ENCODE data around the gene SH3BP2.
"Not testable (repeated sequence)": the region's sequence is repeated elsewhere in the genome, so short reads cannot be mapped to it uniquely, and the experiment has no call there.

SH3BP2 gene

DNA sequence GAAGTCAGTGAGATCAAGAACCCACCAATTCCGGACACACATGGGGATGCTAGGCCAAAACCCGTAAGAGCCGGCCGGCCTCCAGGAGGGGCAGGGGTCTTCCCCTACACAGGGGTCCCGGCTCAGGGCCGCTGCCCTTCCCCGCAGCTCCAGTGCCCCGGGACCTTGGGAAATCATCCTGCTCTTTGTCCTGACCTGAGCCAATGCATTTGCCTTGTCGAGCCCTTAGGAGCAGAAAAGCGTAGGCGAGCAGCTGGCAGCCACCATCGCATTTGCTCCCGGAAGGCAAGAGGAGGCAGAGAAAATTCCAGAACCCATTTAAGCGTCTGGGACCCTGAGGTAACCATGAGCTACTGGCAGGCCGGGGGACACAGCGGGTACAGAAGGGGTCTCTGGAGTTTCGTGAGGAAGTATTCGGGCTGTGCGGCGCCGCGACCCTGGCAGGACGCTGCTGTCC lies 29.3 kb upstream of the SH3BP2 start:
- peak in 1 of 6 experiments; percentile 19 for DNase-seq

DNA sequence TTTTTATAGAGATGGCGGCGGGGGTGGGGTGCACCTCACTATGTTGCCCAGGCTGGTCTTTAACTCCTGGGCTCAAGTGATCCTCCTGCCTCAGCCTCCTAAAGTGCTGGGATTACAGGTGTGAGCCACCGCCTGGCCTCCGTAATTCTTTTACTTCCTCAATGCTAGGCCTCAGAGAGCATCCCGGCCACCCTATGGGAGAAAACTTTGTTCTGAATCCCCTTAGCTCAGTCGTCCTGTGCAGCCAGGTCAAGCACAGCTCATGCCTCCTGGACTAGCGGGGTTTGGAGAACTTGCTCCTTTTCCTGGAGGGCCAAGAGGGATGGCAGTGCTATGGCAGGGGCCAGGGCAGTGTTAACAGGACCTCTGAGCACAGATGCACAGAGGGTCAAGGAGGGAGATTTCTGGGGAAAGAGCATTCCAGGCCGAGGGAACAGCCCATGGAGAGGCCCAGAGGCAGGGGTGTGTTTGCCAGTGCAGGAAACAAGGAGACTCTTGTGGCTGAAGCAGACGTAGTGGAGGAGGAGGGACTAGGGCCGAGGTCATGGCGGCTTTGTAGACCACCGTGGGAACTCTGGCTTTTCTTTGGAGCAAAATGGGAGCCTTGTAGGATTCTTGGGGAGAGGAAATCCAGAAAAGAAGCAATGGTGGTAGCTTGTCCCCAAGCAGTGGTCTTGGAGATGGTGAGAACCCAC lies 26.9 kb upstream of the SH3BP2 start:
- DNase-seq: no peak

GRCh38 chr4:2767046-2767704 lies 25.7 kb upstream of the SH3BP2 start:
- DNase-seq: no peak

DNA sequence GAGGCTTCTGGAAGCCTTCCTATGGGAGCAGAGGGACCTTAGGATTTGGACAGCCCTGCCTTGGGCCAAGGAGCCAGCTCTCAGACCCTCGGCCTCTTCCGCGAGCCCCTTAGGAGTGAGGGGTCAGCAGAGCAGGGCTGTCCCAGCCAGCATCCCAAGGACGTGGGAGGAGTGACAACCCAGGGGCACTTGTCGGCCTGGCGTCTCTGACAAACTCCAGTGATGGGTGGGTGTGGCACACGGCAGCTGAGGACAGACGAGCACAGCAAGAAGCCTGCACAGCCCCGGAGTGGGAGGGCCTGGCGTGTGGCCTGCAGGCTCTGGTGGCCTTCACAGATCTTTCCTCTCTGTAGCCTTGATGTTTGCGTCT lies 25.2 kb upstream of the SH3BP2 start:
- no peak for DNase-seq

GRCh38 chr4:2768124-2768523 lies 24.8 kb upstream of the SH3BP2 start:
- no peak for DNase-seq

GRCh38 chr4:2768921-2769336 lies 24.0 kb upstream of the SH3BP2 start:
- DNase-seq: no peak

- DNase-seq: no peak
Measured at GRCh38 chr4:2771264-2771663, 21.6 kb upstream of the SH3BP2 start.

GRCh38 chr4:2780643-2781042 lies 12.2 kb upstream of the SH3BP2 start:
- not testable (repeated sequence) for DNase-seq

DNA sequence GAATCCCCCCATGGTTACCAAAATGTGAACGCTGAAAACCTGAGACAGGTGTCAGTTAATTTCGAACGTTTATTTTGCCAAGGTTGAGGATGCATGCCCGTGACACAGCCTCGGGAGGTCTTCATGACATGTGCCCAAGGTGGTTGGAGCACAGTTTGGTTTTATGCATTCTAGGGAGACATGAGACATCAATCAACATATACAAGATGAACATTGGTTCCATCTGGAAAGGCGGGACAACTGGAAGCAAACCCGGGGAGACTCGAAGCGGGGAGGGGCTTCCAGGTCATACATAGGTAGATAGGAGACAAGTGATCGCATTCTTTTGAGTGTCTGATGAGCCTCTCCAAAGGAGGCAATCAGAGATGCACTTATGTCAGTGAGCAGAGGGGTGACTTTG lies 11.0 kb upstream of the SH3BP2 start:
- no peak for DNase-seq

DNA sequence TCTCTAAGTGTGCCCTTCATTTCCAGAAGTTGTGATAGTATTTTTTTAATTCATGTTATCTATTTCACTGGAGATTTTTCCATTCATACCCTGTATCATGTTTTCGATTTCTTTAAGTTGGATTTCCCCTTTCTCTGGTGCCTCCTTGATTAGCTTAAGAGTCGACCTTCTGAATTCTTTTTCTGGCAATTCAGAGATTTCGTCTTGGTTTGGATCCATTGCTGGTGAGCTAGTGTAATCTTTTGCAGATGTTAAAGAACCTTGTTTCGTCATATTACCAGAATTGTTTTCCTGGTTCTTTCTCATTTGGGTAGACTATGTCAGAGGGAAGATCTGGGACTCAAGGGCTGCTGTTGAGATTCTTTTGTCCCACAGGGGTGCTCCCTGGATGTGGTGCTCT lies 9.1 kb upstream of the SH3BP2 start:
- no peak for DNase-seq

DNA sequence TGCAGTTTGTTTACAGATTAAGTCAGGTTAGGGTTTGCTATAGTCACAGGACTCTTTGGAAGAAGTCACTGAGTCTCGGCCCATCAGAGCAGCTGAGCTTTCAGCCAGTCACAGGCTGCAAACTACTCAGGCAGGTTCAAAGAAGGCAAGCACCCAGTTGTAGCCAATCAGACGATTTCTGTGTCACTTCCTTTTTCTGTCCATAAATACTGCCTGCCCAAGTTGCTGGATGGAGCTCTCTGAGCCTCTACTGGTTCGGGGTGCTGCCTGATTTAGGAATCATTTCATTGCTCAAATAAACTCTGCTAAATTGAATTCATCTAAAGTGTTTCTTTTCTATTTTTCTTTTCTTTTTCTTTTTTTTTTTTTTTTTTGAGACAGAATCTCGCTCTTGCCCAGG lies 7.3 kb upstream of the SH3BP2 start:
- DNase-seq: peak in 5 of 6 experiments; percentile 16 to 45 (median 28)

DNA sequence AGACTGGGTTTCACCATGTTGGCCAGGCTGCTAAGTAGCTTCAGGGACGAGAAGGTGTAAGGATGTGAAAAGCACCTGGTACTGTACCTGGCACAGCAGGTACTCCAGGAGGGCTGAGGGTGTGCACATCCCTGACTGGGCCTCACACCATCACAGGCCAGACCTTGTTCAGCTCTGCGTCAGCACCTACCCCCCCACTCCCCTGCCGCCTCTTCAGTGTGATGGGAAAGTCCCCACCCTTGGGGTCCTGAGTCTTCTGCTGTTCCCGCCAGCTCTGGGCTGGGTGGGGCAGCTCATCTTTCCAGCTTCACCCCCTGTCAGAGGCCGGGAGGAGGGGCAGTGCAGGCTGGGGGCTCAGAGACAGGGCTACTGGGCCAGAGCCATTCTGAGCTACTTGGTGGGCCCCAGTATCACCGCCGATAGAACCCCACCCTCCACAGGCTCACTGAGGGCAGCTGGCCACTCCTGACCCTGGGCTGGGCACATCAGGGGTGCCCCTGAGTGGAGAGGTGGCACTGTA lies 6.7 kb upstream of the SH3BP2 start:
- DNase-seq: peak; percentile 26 to 71 (median 40)

GRCh38 chr4:2786794-2787229 lies 6.1 kb upstream of the SH3BP2 start:
- no peak for DNase-seq

DNA sequence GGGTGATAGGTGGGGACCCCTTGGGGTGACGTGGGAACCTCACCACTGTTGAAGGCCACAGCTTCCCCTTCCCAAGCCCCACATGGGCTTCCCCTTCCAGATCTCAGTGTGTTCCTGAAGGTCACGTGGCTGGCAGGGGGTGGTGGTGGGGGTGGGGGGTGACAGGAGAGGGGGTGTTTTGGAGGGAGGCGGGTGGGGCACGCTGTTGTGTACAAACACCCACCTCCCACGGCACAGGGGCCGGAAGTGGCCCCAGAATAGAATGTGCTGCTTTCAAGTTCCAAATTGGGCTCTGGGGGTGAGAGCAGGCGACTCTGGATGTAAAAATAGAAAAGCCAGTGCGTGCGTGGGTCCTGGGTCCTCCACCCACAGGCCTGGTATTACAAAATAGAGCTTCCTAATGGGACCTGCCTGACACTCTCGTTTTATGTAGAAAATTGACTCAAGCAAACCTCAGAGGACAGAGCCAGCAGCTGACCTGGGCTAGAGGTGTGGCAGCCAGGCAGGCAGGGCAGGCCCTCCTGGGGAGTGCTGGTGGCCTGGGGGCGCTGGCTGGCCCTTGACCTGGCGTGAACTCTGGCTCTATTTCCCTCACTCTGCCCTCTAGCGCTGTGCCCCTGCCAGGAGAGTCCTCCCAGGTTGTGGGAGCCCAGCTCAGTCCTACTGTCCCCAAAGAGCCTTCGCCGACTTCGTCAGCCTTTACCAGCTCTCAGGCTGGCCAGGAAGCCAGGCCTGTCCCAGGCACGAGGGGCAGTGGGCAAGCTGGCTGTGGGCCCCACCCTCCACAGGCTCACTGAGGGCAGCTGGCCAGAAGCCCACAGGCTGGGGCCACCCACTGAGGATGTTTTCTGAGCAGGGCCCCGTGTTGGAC lies 5.4 kb upstream of the SH3BP2 start:
- peak; percentile 17 to 57 (median 39) for DNase-seq

- no peak for DNase-seq
Measured at GRCh38 chr4:2788101-2788500, 4.8 kb upstream of the SH3BP2 start.

- DNase-seq: no peak
Measured at GRCh38 chr4:2788532-2789103, 4.3 kb upstream of the SH3BP2 start.

DNA sequence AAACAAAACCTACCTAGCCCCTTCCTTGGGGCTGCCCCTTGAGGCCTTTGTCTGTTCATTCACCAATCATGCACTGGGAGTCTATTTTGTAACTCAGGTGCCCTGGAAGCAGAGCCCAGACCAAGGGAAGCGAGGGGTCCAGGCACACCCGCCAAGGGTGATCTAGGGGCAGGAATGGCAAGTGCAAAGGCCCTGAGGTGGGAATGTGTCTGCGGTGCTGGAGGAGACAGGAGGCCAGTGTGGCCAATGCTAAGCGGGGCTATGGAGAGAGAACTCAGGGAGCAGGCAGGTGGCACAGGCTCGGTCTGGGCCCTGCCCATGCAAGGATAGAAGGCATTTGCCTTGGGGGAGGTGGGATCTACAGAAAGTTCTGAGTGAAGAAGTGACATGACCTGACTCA lies 3.5 kb upstream of the SH3BP2 start:
- no peak for DNase-seq

DNA sequence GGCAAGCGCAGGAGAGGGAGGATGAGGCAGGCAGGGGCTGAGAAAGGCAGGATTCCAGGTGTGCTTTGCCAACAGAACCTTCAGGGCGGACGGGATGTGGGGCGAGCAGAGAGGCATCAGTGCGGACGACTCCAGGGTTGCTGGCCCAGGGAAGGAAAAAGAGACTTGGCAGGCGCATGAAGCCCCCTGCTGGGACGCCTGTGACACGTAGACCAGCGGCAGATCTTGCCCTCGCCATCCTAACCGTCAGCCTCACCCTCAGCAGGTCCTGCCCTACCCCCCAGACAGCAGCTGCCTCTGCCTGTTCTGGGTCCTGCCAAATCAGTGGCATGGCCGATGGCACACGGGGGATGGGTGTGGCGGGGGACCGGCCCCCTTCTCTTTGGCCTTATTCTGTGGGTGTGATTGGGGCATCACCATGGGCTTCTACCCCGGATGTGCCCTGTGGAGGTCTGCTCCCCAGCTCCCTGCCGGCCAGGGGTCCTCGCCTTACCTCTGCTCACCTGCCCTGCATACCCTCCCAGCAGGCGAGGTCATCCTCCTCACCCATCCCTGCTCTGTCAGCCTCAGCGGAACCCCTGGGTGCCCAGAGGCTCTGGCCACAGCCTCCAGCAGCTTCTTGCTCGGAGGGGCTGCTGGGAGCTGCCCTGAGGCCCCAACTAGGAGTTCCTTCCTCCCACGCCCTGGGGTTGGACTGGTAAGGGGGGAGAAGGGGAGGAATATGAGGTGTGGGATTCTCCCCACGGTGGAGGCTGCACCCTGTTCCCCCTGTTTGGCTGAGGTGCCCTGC lies 2.9 kb upstream of the SH3BP2 start:
- DNase-seq: no peak

- DNase-seq: no peak
Measured at GRCh38 chr4:2790583-2791517, 2.0 kb upstream of the SH3BP2 start.

DNA sequence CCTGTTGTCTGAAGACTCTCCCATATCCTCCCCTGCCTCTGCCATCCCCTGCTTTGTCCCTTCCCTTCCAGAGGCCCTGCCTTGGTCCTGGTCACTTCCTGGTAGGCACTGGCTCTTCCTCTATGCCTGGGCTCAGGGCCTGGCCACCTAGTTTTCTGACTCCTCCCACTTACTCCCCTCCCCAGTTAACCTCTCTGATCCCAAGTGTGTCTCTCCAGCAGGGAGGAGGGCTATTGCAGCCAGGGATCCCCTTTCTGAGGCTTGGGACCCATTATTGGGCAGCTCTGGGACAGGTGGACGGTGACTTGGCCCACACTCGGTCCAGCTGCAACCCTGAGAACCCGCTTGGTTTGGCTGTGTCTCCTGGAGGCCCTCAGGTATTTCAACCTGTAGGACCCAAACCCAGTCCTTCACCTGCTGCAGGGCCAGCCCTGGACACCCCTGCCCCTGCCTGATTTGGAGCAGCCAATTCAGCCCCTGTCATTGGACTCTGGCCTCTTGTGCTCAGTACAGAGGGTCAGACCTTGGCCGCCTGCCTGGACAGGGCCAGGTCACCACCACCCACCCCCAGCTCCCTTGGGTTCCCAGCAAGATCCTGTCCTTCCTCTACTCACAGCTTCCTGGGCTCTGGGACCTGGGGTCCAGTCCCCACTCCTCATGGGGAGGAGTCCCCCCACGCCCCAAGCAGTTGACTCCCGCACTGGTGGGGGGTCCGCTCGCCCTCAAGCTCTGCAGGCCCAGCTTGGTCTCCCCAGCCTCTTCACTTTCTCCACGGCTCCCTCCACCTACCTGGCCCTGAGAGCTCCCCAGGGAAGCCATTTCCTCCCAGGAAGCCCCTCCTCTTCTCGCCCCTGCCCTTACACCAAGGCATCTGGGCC lies 1.1 kb upstream of the SH3BP2 start:
- no peak for DNase-seq

Data from stimulated activated naive CD4-positive, alpha-beta T cell (primary cell).